GM12875 (cell line): ENCODE data around the gene HM13.
"Not testable (repeated sequence)": the region's sequence is repeated elsewhere in the genome, so short reads cannot be mapped to it uniquely, and the experiment has no call there.

ENCODE experiments used
- H3K4me3 ChIP-seq: one replicate; pipeline ENCODE4 v1.5.1; 2011; ENCODE audit warnings: low read depth, low read length, control low read depth
- CTCF ChIP-seq: IDR thresholded peaks from 2 replicates; pipeline ENCODE4 v1.5.1; 2011; ENCODE audit warnings: low read depth, mild to moderate bottlenecking, control low read depth, inconsistent platforms, low read length, moderate library complexity, borderline replicate concordance; ENCODE audit not compliant: insufficient read depth

HM13 gene

GRCh38 chr20:31570021-31570463 lies 55.8 kb downstream of the HM13 start:
- no peak for TF ChIP-seq CTCF
- H3K4me3 ChIP-seq = no peak overlapping the region

DNA sequence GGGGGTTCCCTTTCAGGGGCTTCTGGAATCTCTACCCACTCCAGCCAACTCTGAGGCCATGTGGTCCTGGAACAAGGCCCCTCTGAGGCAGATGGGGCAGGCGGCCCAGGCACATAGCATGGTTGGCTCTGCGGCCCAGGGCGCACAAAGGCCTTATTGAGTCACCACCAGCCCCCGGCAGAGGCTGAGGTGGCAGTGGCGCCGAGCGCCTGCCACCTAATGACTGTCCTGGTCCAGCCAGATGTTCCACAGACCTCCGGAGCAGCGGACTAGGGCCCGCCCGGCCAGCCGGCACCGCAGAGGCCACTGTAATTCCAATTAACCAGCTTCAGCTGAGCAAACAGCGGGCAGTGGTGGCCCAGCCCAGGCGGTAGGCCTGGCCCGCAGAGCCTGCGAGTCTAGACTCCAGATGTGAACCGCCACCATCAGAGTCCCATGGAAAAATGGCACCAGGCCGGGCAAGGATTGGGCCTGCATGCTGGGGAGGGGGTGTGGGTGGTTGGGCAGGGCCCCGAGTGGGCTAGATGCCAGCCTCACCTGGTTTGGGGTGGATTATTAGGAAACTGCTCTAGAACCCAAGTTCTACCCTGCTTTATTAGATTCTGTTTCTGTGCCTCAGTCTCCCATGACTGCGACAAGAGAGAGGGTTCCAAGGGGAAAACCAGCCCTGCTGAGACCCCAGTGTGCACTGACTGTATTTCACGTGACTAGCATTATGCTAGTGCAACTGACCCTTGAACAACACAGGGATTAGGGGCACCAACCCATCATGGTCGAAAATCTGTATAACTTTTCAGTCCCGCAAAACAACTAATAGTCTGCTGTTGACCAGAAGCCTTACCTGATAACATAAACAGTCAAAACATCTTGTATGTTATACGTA lies 56.7 kb downstream of the HM13 start:
- no peak overlapping the region for H3K4me3 ChIP-seq
- TF ChIP-seq CTCF = no peak

DNA sequence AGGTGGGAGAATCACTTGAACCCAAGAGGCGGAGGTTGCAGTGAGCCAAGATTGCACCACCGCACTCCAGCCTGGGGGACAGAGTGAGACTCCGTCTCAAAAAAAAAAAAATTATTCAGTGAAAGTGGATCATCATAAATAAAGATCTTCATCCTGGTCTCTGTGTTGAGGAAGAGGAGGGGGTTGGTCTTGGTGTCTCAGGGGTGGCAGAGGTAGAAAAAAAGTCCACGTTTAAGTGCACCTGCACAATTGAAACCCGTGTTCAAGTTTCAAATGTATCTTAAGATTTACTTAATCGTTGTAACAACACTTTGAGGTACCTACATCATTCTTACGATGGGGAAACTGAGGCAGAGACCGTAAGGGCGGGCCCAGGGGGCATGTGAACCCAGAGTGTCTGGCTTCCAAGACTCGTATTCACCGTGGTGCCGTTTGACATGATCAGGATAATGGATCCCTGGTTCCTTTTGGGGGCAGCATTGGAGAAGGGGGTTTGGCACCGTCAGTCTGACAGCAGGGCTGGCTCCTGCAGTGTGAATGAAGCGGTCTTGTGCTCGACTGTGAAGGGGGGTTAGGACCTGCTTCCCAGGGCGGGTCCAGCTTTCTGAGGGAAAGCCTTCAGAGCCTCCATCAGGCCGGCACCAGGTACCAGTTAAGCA lies 57.9 kb downstream of the HM13 start:
- TF ChIP-seq CTCF = no peak
- H3K4me3 ChIP-seq = peak overlapping the region; percentile 51

GRCh38 chr20:31572701-31573554 lies 58.7 kb downstream of the HM13 start:
- no peak for TF ChIP-seq CTCF
- H3K4me3 ChIP-seq = peak overlapping the region; percentile 51

DNA sequence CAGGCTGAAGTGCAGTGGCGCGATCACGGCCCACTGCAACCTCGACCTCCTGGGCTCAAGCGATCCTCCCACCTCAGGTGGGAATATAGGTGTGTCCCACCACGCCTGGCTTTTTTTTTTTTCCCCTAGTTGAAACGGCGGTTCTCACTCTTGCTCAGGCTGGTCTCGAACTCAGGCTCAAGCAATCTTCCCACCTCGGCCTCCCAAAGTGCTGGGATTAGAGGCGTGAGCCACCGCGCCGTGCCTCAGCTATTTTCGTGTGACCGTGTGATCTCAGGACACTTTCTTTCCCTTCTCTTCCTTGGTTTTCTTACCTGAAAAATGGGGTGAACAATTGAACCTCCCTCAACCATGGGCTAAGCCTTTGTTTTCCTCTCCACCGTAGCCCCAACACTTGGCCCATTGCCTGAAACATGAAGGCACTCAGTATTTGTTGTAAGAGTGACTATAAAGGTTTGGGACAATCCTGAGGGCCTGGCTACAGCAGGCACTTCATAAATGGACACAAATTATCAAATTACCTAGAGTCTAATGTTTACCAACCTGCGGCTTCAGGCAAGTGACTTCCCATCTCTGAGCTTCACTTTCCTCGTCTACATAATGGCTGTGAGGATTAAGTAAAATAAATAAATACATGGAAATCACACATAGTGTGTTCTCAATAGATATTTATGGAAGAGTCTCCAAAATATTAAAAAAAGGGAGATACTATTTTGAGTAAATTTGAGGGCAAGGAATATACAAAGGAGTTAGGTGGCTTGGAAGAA lies 59.5 kb downstream of the HM13 start:
- H3K4me3 ChIP-seq = peak overlapping the region; percentile 37
- TF ChIP-seq CTCF = no peak

DNA sequence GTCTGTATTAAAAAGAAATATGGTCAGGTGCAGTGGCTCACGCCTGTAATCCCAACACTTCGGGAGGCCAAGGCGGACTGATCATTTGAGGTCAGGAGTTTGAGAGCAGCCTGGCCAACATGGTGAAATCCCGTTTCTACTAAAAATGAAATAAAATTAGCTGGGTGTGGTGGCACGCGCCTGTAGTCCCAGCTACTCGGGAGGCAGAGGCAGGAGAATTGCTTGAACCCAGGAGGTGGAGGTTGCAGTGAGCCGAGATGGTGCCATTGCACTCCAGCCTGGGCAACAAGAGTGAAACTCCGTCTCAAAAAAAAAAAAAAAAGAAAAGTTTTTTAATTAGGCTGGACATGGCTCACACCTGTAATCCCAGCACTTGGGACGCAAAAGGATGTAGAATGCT lies 60.7 kb downstream of the HM13 start:
- not testable (repeated sequence) for H3K4me3 ChIP-seq
